RCC 7860 (cell line): ENCODE results near the gene PEX14.

Experiments used
- DNase-seq: peaks from one replicate; pipeline ENCODE4 v3.0.0-alpha.2; 2015; ENCODE audit warnings: low spot score
- FAIRE-seq: peaks from 2 replicates; lab custom pipeline; 2012; peaks lifted over from hg19 to GRCh38; lab: Jason Lieb, UNC

The PEX14 gene

GRCh38 chr1:10640843-10641553 is 166.2 kb downstream of the PEX14 start:
- FAIRE-seq (no peak), DNase-seq (no peak)

- DNase-seq (no peak), FAIRE-seq (no peak)
These were observed 167.2 kb downstream of the PEX14 start for GRCh38 chr1:10641976-10642375.

GRCh38 chr1:10642403-10643080 is 167.8 kb downstream of the PEX14 start:
- FAIRE-seq: no peak
- DNase-seq: no peak

- FAIRE-seq: no peak
- no peak for DNase-seq
These were observed 169.0 kb downstream of the PEX14 start for GRCh38 chr1:10643607-10644306.

- no peak for DNase-seq
- FAIRE-seq: no peak
These were observed 169.8 kb downstream of the PEX14 start for GRCh38 chr1:10644307-10645128.

- peak; percentile 41 for DNase-seq
- FAIRE-seq: no peak
These were observed 171.7 kb downstream of the PEX14 start for GRCh38 chr1:10646347-10646861.

- no peak for FAIRE-seq
These were observed 172.8 kb downstream of the PEX14 start for GRCh38 chr1:10647414-10648170.

GRCh38 chr1:10648689-10649516 is 174.2 kb downstream of the PEX14 start:
- FAIRE-seq: no peak
- no peak for DNase-seq

More at GRCh38 chr1:10647414-10648170, 172.8 kb downstream of the PEX14 start:
- DNase-seq: no peak

- DNase-seq: no peak
These were observed 174.9 kb downstream of the PEX14 start for GRCh38 chr1:10649517-10650201.

GRCh38 chr1:10650556-10651388 is 176.0 kb downstream of the PEX14 start:
- DNase-seq: no peak

More at GRCh38 chr1:10649517-10650201, 174.9 kb downstream of the PEX14 start:
- FAIRE-seq: no peak

GRCh38 chr1:10651389-10651766 is 176.6 kb downstream of the PEX14 start:
- DNase-seq (no peak), FAIRE-seq (no peak)

More at GRCh38 chr1:10650556-10651388, 176.0 kb downstream of the PEX14 start:
- no peak for FAIRE-seq

GRCh38 chr1:10651793-10652192 is 177.0 kb downstream of the PEX14 start:
- no peak for FAIRE-seq
- DNase-seq: no peak

- no peak for DNase-seq
- no peak for FAIRE-seq
These were observed 177.9 kb downstream of the PEX14 start for GRCh38 chr1:10652626-10653025.

- no peak for DNase-seq
- no peak for FAIRE-seq
These were observed 178.8 kb downstream of the PEX14 start for GRCh38 chr1:10653370-10654125.

GRCh38 chr1:10655002-10655401 is 180.3 kb downstream of the PEX14 start:
- FAIRE-seq (no peak), DNase-seq (no peak)

- DNase-seq (no peak), FAIRE-seq (no peak)
These were observed 181.7 kb downstream of the PEX14 start for GRCh38 chr1:10656431-10656830.
